DOHH2 (cell line): ENCODE data around the gene VPS26A.

ENCODE experiments used
- EZH2phosphoT487 ChIP-seq: fragments of 200-600 bp; sonication (generic); IDR thresholded peaks from 2 replicates; pipeline ENCODE4 v1.6.1; 2017; ENCODE audit warnings: borderline replicate concordance, mild to moderate bottlenecking, antibody characterized with exemption, low read length, moderate library complexity, mixed read lengths
- TF ChIP-seq, protein P1 (sequence below): fragments of 200-600 bp; sonication (generic); IDR thresholded peaks from one replicate; pipeline ENCODE4 v1.5.1; 2014; ENCODE audit warnings: antibody characterized with exemption, mild to moderate bottlenecking, low read depth, low read length; ENCODE audit not compliant: poor library complexity, severe bottlenecking

- TF ChIP-seq, protein P1, sequence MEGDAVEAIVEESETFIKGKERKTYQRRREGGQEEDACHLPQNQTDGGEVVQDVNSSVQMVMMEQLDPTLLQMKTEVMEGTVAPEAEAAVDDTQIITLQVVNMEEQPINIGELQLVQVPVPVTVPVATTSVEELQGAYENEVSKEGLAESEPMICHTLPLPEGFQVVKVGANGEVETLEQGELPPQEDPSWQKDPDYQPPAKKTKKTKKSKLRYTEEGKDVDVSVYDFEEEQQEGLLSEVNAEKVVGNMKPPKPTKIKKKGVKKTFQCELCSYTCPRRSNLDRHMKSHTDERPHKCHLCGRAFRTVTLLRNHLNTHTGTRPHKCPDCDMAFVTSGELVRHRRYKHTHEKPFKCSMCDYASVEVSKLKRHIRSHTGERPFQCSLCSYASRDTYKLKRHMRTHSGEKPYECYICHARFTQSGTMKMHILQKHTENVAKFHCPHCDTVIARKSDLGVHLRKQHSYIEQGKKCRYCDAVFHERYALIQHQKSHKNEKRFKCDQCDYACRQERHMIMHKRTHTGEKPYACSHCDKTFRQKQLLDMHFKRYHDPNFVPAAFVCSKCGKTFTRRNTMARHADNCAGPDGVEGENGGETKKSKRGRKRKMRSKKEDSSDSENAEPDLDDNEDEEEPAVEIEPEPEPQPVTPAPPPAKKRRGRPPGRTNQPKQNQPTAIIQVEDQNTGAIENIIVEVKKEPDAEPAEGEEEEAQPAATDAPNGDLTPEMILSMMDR, result no peak
- TF ChIP-seq EZH2phosphoT487, result no peak
Observed at GRCh38 chr10:69089638-69090599, 34.1 kb upstream of the VPS26A start.
